SK-N-SH (cell line): ENCODE data around the gene SEC24D. TPM values are rescaled to one million over a fixed set of nuclear protein-coding genes. Genes with fewer than 3 reads are reported as not detected.

ENCODE experiments used
- CTCF ChIA-PET: fragments of 300-600, 350-600 bp; formaldehyde crosslinking; extraction: SDS; loops from one replicate; lab custom pipeline; 2021; lab: Yijun Ruan, JAX
- POLR2A ChIA-PET: fragments of 350-600 bp; sonication (Branson Sonifier 250); formaldehyde crosslinking; extraction: SDS; loops from one replicate; lab custom pipeline; 2020; ENCODE audit warnings: antibody characterized with exemption, inconsistent platforms; lab: Yijun Ruan, JAX
- DNase-seq: peaks from one replicate; pipeline ENCODE4 v3.0.0; 2012
- H2AFZ ChIP-seq: fragments of 200-600 bp; sonication (generic); 2 replicates; pipeline ENCODE4 v1.8.1; 2016; ENCODE audit warnings: antibody characterized with exemption, mild to moderate bottlenecking, low read depth
- H3F3A ChIP-seq: fragments of 200-600 bp; sonication (generic); replicated peaks from 2 replicates; pipeline ENCODE3; 2016; ENCODE audit warnings: antibody characterized with exemption, mild to moderate bottlenecking; ENCODE audit not compliant: insufficient read depth
- H3K27ac ChIP-seq, 2 experiments: fragments of 200-500 bp in 1 of 2; fragments of 200-600 bp in 1 of 2; sonication (Bioruptor generic) in 1 of 2; sonication (generic), shearing (Covaris generic) in 1 of 2; 2 replicates each; pipeline versions ENCODE4 v1.5.1 to v1.6.1; 2014 to 2016; ENCODE audit warnings: low read depth in 2 of 2, inconsistent platforms in 1 of 2, low read length in 1 of 2, mild to moderate bottlenecking in 1 of 2, mixed read lengths in 1 of 2
- H3K27me3 ChIP-seq: fragments of 200-600 bp; sonication (generic), shearing (Covaris generic); 2 replicates; pipeline ENCODE4 v1.6.1; 2016; ENCODE audit warnings: mixed run types; ENCODE audit not compliant: insufficient read depth
- H3K36me3 ChIP-seq, 2 experiments: fragments of 200-500 bp in 1 of 2; fragments of 200-600 bp in 1 of 2; sonication (Bioruptor generic) in 1 of 2; sonication (generic) in 1 of 2; replicated peaks in 1 of 2; 2 replicates each; pipeline versions ENCODE3 to v1.5.1; 2014 to 2016; ENCODE audit warnings: low read length in 1 of 2, mild to moderate bottlenecking in 1 of 2; ENCODE audit not compliant: insufficient read depth in 2 of 2, control insufficient read depth in 1 of 2
- H3K4me1 ChIP-seq, 2 experiments: fragments of 200-500 bp in 1 of 2; fragments of 200-600 bp in 1 of 2; sonication (Bioruptor generic) in 1 of 2; sonication (generic), shearing (Covaris generic) in 1 of 2; 2 replicates each; pipeline versions ENCODE4 v1.5.1 to v1.6.1; 2014 to 2016; ENCODE audit warnings: low read depth in 1 of 2, low read length in 1 of 2, mixed run types in 1 of 2; ENCODE audit not compliant: insufficient read depth in 2 of 2, control insufficient read depth in 1 of 2
- H3K4me2 ChIP-seq: fragments of 200-600 bp; sonication (generic), shearing (Covaris generic); 2 replicates; pipeline ENCODE4 v1.6.1; 2017; ENCODE audit warnings: mixed run types
- H3K4me3 ChIP-seq, 2 experiments: fragments of 200-500 bp in 1 of 2; fragments of 200-600 bp in 1 of 2; sonication (Bioruptor generic) in 1 of 2; sonication (generic), shearing (Covaris generic) in 1 of 2; 2 replicates each; pipeline versions ENCODE4 v1.5.1 to v1.8.1; 2014 to 2016; ENCODE audit warnings: low read depth in 2 of 2, inconsistent platforms in 1 of 2, low read length in 1 of 2, mild to moderate bottlenecking in 1 of 2, mixed read lengths in 1 of 2, moderate library complexity in 1 of 2
- H3K79me2 ChIP-seq: fragments of 200-600 bp; sonication (generic); 2 replicates; pipeline ENCODE4 v1.8.1; 2017; ENCODE audit warnings: mild to moderate bottlenecking; ENCODE audit not compliant: insufficient read depth
- H3K9ac ChIP-seq: fragments of 200-600 bp; sonication (generic); 2 replicates; pipeline ENCODE4 v1.6.1; 2017; ENCODE audit warnings: mixed run types
- H3K9me2 ChIP-seq: fragments of 200-600 bp; sonication (generic); 2 replicates; pipeline ENCODE4 v1.6.1; 2017; ENCODE audit warnings: mixed run types
- H3K9me3 ChIP-seq: fragments of 200-600 bp; sonication (generic); 2 replicates; pipeline ENCODE4 v1.6.1; 2017; ENCODE audit warnings: mixed run types, mild to moderate bottlenecking, moderate library complexity
- H4K20me1 ChIP-seq: fragments of 200-600 bp; sonication (generic); 2 replicates; pipeline ENCODE4 v1.6.1; 2017; ENCODE audit warnings: mild to moderate bottlenecking, mixed run types; ENCODE audit not compliant: insufficient read depth
- EP300 ChIP-seq, 2 experiments: IDR thresholded peaks; 2 replicates each; pipeline versions ENCODE4 v1.4.0 to v1.6.1; 2012; ENCODE audit warnings: borderline replicate concordance in 1 of 2, low read depth in 1 of 2, low read length in 1 of 2
- EZH2phosphoT487 ChIP-seq: fragments of 200-600 bp; sonication (generic); IDR thresholded peaks from 2 replicates; pipeline ENCODE4 v1.6.1; 2017; ENCODE audit warnings: low read depth, mixed run types, mild to moderate bottlenecking, antibody characterized with exemption, moderate library complexity, borderline replicate concordance
- FOXJ3 ChIP-seq: sonication (generic); formaldehyde crosslinking; IDR thresholded peaks from 2 replicates; pipeline ENCODE4 v1.5.1; 2020; ENCODE audit warnings: mild to moderate bottlenecking, missing genetic modification reagents
- GATA2 ChIP-seq: sonication (generic); formaldehyde crosslinking; IDR thresholded peaks from 2 replicates; pipeline ENCODE4 v1.5.0; 2020; ENCODE audit warnings: mild to moderate bottlenecking, missing genetic modification reagents
- MXI1 ChIP-seq: IDR thresholded peaks from 2 replicates; pipeline ENCODE4 v1.6.1; 2012; ENCODE audit warnings: mild to moderate bottlenecking, low read depth, low read length, improper control_type of control experiment
- TCF12 ChIP-seq: IDR thresholded peaks from 2 replicates; pipeline ENCODE4 v1.4.0; 2012
- TEAD4 ChIP-seq: IDR thresholded peaks from 2 replicates; pipeline ENCODE4 v1.4.0; 2012; ENCODE audit warnings: mild to moderate bottlenecking, borderline replicate concordance; ENCODE audit not compliant: insufficient read depth
- YY1 ChIP-seq: IDR thresholded peaks from 2 replicates; pipeline ENCODE4 v1.4.0; 2012; ENCODE audit warnings: low read depth, mild to moderate bottlenecking
- WGBS: methylation state at CpG from one replicate; pipeline ENCODE4 v1.1.6; 2017; ENCODE audit warnings: low lambda C conversion rate; 5-methylcytosine and 5-hydroxymethylcytosine counted together
- polyA plus RNA-seq, 3 experiments: library from polyadenylated mRNA; depleted of rRNA; stranded (reverse); fragments of >200 nt; gene quantifications; 2 replicates each; pipeline ENCODE4 v1.2.3, GENCODE V29; 2012
- TF ChIP-seq, protein P1 (sequence below): IDR thresholded peaks from 2 replicates; pipeline ENCODE4 v1.6.1; 2012; ENCODE audit warnings: mild to moderate bottlenecking, low read depth, low read length, moderate library complexity

Gene SEC24D
- polyA plus RNA-seq, 1 of the 3 experiments (the other 2 are of a cell fraction): 32.2 TPM

DNA sequence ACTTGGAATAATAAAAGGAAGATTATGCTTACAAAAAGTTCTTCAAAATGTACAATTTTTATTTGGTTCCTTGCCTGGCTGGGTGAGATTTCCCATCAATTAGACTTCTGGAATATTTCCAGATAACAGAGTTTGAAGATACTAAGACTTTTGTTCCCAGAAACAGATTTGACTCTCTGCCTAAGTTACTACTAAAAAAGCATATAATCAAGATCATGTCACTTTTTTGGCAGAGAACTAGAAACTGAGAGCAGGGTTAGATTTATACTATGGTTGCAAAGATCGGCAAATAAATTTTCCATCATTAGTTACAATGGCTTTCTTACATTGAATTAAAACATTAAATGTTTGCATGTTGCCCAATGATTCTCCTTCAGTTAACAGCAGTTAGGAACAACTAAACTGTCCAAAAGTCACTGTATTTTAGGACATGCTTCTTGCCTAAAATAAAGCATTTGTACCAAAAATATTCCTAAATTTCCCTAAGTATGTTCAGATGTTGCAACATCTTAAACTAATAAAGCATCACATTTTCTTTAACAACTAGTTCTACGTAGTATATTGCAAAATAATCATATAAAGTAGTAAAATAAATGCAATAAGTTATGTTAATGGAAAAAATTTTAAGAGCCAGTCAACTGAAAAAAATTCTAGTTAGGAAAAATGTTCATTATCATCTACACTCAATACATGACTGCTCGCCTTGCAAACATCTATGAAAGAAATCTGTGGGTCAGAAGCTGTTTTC lies 73.0 kb downstream of the SEC24D start (continued):
- no peak for TF ChIP-seq FOXJ3 (CRISPR knock-in tag)
- TF ChIP-seq TEAD4: 0 out of 2 replicates have a peak, but pooled peaks have one; percentile 15
- peak; percentile 66 to 69; a peak in 2 of 4 replicates for TF ChIP-seq EP300 (IDR thresholded peaks at IDR 0.05; ENCODE audit: borderline replicate concordance in 1 of 2, low read depth in 1 of 2, low read length in 1 of 2)
- TF ChIP-seq TCF12: peak; percentile 78
- TF ChIP-seq, protein P1, sequence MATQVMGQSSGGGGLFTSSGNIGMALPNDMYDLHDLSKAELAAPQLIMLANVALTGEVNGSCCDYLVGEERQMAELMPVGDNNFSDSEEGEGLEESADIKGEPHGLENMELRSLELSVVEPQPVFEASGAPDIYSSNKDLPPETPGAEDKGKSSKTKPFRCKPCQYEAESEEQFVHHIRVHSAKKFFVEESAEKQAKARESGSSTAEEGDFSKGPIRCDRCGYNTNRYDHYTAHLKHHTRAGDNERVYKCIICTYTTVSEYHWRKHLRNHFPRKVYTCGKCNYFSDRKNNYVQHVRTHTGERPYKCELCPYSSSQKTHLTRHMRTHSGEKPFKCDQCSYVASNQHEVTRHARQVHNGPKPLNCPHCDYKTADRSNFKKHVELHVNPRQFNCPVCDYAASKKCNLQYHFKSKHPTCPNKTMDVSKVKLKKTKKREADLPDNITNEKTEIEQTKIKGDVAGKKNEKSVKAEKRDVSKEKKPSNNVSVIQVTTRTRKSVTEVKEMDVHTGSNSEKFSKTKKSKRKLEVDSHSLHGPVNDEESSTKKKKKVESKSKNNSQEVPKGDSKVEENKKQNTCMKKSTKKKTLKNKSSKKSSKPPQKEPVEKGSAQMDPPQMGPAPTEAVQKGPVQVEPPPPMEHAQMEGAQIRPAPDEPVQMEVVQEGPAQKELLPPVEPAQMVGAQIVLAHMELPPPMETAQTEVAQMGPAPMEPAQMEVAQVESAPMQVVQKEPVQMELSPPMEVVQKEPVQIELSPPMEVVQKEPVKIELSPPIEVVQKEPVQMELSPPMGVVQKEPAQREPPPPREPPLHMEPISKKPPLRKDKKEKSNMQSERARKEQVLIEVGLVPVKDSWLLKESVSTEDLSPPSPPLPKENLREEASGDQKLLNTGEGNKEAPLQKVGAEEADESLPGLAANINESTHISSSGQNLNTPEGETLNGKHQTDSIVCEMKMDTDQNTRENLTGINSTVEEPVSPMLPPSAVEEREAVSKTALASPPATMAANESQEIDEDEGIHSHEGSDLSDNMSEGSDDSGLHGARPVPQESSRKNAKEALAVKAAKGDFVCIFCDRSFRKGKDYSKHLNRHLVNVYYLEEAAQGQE: no peak
- no peak for TF ChIP-seq MXI1
- no peak for TF ChIP-seq YY1

DNA sequence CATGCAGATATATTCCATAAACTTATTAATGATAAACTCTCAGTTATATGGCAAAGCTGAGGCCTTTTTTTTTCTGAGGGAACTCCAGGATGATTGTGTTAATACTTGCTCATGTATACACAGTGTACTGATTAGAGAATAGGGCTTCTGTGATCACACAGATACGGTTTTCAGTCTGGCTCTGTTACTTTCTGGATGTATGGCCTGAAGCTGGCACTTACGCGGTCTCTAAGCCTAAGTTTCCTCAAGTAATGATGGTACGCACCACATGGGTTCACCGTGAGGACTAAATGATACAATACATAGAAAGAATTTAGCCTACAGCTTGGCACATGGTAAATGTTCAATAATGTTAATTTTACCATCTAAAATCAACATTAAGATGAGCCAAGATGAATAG lies 73.8 kb downstream of the SEC24D start:
- ChIA-PET CTCF (interaction anchor here (0.8 to 1.3 kb wide), 9 partner anchors 10 to 219 kb away, joined by 3 to 4 read pairs (median 3); no protein-coding TSS in a partner anchor), POLR2A (interaction anchor here (0.7 to 1.0 kb wide), 3 partner anchors 13 to 165 kb away, joined by 3 read pairs; partner anchors contain the start of gene SYNPO2)
- Histone ChIP-seq H3K4me3 (no peak overlapping the region), H3F3A (peaks cover 54% of the 10 kb centered on the region), H3K9me2 (no peaks in the 10 kb centered on the region), H3K4me1 (peaks cover 69 to 71% of the 10 kb centered on the region in 2 experiments), H2AFZ (no peak overlapping the region), H3K27ac (peak overlapping the region; percentile 84 to 99), H3K9ac (no peak overlapping the region), H3K36me3 (peaks cover 39 to 62% of the 10 kb centered on the region in 2 experiments), H3K9me3 (no peaks in the 10 kb centered on the region), H3K4me2 (no peak overlapping the region; the same call in 1 of the 2 replicates), H3K27me3 (no peaks in the 10 kb centered on the region), H4K20me1 (peaks cover 5% of the 10 kb centered on the region; the same call in 1 of the 2 replicates), H3K79me2 (peaks cover 59% of the 10 kb centered on the region)
- TF ChIP-seq EZH2phosphoT487 (no peak), GATA2 (CRISPR knock-in tag) (peak; percentile 60)
- DNase-seq: peak; percentile 25
- 52% methylated on average over 5 of the region's 5 CpGs for WGBS
